ENCODE data around the gene PRTN3. TPM values are rescaled to one million over a fixed set of nuclear protein-coding genes. Genes with fewer than 3 reads are reported as not detected.

Gene PRTN3
- total and polyA plus RNA-seq, 3 donors from 2014 or later: 1.0 to 1.8 TPM; not detected in 1

DNA sequence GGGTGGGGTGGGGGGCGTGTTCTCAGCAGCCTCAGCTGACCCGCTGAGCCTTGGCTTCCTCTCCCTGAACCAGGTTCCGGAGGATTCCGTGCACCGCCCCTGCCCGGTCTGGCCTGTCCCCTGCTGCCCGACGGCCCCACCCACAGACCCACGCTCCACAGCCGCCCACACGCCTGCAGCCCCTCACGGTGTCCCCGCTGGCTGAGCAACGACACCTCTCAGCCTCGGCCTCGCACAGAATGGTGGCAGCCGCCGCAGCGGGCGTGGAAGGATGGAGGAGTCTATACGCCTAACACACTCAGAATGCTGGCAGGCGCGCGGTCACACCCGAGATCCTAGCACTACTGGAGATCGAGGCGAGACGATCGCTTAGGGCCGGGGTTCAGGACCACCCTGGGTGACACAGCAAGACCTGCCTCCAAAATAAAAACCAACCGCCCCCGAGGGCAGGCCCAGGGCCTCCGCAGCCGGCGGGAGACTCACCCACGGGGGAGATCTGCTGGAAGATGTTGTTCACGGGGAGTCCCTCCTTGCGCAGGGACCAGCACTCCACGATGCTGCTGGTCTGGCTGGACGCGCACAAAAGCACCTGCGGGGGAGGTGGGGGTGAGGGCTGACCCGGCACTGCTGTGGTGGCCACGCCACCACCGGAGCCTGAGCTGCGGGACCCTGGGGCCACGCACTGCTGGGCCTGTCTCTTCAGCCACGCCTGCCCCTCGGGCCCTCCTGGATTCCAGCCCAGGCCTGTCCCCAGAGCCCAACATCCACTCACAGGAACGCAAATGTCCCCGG is 43.8 kb downstream of the PRTN3 start:
- intact Hi-C loops (cut with DNase I; ENCODE audit: low total_unique reads): no loop called here
- no peak for TF ChIP-seq POLR2A (IDR thresholded peaks at IDR 0.05)
- TF ChIP-seq, protein P1, sequence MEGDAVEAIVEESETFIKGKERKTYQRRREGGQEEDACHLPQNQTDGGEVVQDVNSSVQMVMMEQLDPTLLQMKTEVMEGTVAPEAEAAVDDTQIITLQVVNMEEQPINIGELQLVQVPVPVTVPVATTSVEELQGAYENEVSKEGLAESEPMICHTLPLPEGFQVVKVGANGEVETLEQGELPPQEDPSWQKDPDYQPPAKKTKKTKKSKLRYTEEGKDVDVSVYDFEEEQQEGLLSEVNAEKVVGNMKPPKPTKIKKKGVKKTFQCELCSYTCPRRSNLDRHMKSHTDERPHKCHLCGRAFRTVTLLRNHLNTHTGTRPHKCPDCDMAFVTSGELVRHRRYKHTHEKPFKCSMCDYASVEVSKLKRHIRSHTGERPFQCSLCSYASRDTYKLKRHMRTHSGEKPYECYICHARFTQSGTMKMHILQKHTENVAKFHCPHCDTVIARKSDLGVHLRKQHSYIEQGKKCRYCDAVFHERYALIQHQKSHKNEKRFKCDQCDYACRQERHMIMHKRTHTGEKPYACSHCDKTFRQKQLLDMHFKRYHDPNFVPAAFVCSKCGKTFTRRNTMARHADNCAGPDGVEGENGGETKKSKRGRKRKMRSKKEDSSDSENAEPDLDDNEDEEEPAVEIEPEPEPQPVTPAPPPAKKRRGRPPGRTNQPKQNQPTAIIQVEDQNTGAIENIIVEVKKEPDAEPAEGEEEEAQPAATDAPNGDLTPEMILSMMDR (IDR thresholded peaks at IDR 0.05): no peak
- Histone ChIP-seq H3K4me3 (no peak overlapping the region), H3K27ac (no peak overlapping the region), H3K9me3 (no peaks in the 10 kb centered on the region), H3K36me3 (ENCODE audit: low read depth, missing control alignments) (no peaks in the 10 kb centered on the region), H3K27me3 (no peaks in the 10 kb centered on the region), H3K4me1 (no peaks in the 10 kb centered on the region)
- no peak for DNase-seq
- 87 to 92% methylated on average over 26 to 50 of the region's 51 CpGs for WGBS, 2 donors

- no peak for DNase-seq
- H3K4me3 ChIP-seq: no peak overlapping the region
- H3K27me3 ChIP-seq: no peaks in the 10 kb centered on the region
- intact Hi-C loops (cut with DNase I; ENCODE audit: low total_unique reads): no loop called here
- H3K36me3 ChIP-seq (ENCODE audit: low read depth, missing control alignments): no peaks in the 10 kb centered on the region
- 95 to 98% methylated on average over 29 to 64 of the region's 64 CpGs for WGBS, 2 donors
- H3K27ac ChIP-seq: no peak overlapping the region
- H3K4me1 ChIP-seq: no peaks in the 10 kb centered on the region
- no peaks in the 10 kb centered on the region for H3K9me3 ChIP-seq
- TF ChIP-seq, protein P1 (IDR thresholded peaks at IDR 0.05): no peak
- no peak for TF ChIP-seq POLR2A (IDR thresholded peaks at IDR 0.05)
Measured at GRCh38 chr19:885536-886224, 44.9 kb downstream of the PRTN3 start.

GRCh38 chr19:887072-887471 is 46.3 kb downstream of the PRTN3 start:
- Histone ChIP-seq H3K4me3 (no peak overlapping the region), H3K27ac (no peak overlapping the region), H3K9me3 (no peaks in the 10 kb centered on the region), H3K4me1 (peaks cover 4% of the 10 kb centered on the region), H3K36me3 (ENCODE audit: low read depth, missing control alignments) (no peaks in the 10 kb centered on the region), H3K27me3 (no peaks in the 10 kb centered on the region)
- DNase-seq: no peak
- intact Hi-C loops (cut with DNase I; ENCODE audit: low total_unique reads): no loop called here
- WGBS, 2 donors: 83 to 87% methylated on average over 16 of the region's 16 CpGs
- no peak for TF ChIP-seq POLR2A (IDR thresholded peaks at IDR 0.05)
- TF ChIP-seq, protein P1 (IDR thresholded peaks at IDR 0.05): no peak

DNA sequence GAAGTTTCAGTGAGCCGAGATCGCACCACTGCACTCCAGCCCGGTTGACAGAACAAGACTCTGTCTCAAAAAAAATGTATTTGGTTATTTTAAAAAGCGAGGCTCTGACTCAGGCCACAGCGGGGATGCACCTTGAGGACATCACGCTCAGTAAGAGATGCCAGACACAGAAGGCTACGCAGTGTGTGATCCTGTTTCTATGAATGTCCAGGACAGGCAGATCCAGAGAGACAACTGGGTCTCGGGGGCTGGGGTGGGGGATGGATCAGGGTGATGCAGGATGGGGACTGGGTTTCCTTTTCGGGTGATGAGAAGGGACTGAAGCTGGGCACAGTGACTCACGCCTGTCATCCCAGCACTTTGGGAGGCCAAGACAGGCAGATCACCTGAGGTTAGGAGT is 46.8 kb downstream of the PRTN3 start:
- Histone ChIP-seq H3K4me3 (no peak overlapping the region), H3K4me1 (peaks cover 4% of the 10 kb centered on the region), H3K9me3 (no peaks in the 10 kb centered on the region), H3K27ac (no peak overlapping the region), H3K36me3 (ENCODE audit: low read depth, missing control alignments) (no peaks in the 10 kb centered on the region), H3K27me3 (no peaks in the 10 kb centered on the region)
- intact Hi-C loops (cut with DNase I; ENCODE audit: low total_unique reads): no loop called here
- no peak for DNase-seq
- 94 to 95% methylated on average over 10 of the region's 10 CpGs for WGBS, 2 donors
- TF ChIP-seq, protein P1 (IDR thresholded peaks at IDR 0.05): no peak
- TF ChIP-seq POLR2A (IDR thresholded peaks at IDR 0.05): no peak
